ENCODE data around the gene IQCE.
"Not testable (repeated sequence)": the region's sequence is repeated elsewhere in the genome, so short reads cannot be mapped to it uniquely, and the experiment has no call there.

The IQCE gene

GRCh38 chr7:2553831-2554581, 4.8 kb upstream of the IQCE start:
- no peak for DNase-seq (ENCODE audit: low read depth in 2 of 2)

GRCh38 chr7:2554661-2555111, 4.1 kb upstream of the IQCE start:
- DNase-seq (ENCODE audit: low read depth in 2 of 2), result no peak

- DNase-seq (ENCODE audit: low read depth in 2 of 2), result peak; percentile 87 to 92
These were observed 3.4 kb upstream of the IQCE start, which contains the start of gene BRAT1 for GRCh38 chr7:2555121-2556052. BRAT1 (minus strand) TSS chr7:2555524; CDS start chr7:2554431, 1,093 bp downstream.

GRCh38 chr7:2559283-2559950, 638 bp downstream of the IQCE start:
- no peak for DNase-seq (ENCODE audit: low read depth in 2 of 2)

GRCh38 chr7:2563955-2564354, 5.2 kb downstream of the IQCE start:
- not testable (repeated sequence) for DNase-seq (ENCODE audit: low read depth in 2 of 2)

- DNase-seq (ENCODE audit: low read depth in 2 of 2), result no peak
These were observed 6.3 kb downstream of the IQCE start for GRCh38 chr7:2564970-2565540.

- no peak for DNase-seq (ENCODE audit: low read depth in 2 of 2)
These were observed 7.6 kb downstream of the IQCE start for GRCh38 chr7:2566348-2566889.

- no peak for DNase-seq (ENCODE audit: low read depth in 2 of 2)
These were observed 8.3 kb downstream of the IQCE start for GRCh38 chr7:2566890-2567678.

- DNase-seq (ENCODE audit: low read depth in 2 of 2), result no peak
These were observed 9.0 kb downstream of the IQCE start for GRCh38 chr7:2567679-2568278.

GRCh38 chr7:2568521-2569223, 9.9 kb downstream of the IQCE start:
- DNase-seq (ENCODE audit: low read depth in 2 of 2), result no peak

- no peak for DNase-seq (ENCODE audit: low read depth in 2 of 2)
These were observed 10.6 kb downstream of the IQCE start for GRCh38 chr7:2569421-2569820.

GRCh38 chr7:2570021-2570420, 11.2 kb downstream of the IQCE start:
- no peak for DNase-seq (ENCODE audit: low read depth in 2 of 2)

GRCh38 chr7:2571409-2571808, 12.6 kb downstream of the IQCE start:
- no peak for DNase-seq (ENCODE audit: low read depth in 2 of 2)

- no peak for DNase-seq (ENCODE audit: low read depth in 2 of 2)
These were observed 13.5 kb downstream of the IQCE start for GRCh38 chr7:2572101-2572842.

- DNase-seq (ENCODE audit: low read depth in 2 of 2), result no peak
These were observed 15.0 kb downstream of the IQCE start for GRCh38 chr7:2573761-2574160.

- DNase-seq (ENCODE audit: low read depth in 2 of 2), result no peak
These were observed 16.4 kb downstream of the IQCE start for GRCh38 chr7:2575046-2575732.

GRCh38 chr7:2575733-2576340, 17.1 kb downstream of the IQCE start:
- no peak for DNase-seq (ENCODE audit: low read depth in 2 of 2)
